ENCODE measurements around the gene COG8.
A peak's percentile ranks its signal among the peaks of the same experiment; 100 is the strongest.
"Not testable (repeated sequence)": the region's sequence is repeated elsewhere in the genome, so short reads cannot be mapped to it uniquely, and the experiment has no call there.

Gene COG8

GRCh38 chr16:69301861-69302260 is 37.5 kb downstream of the COG8 start:
- no peak for DNase-seq (ENCODE audit: low read depth, low spot score)
- H3K4me3 ChIP-seq (ENCODE audit: low read depth, low read length): no peak overlapping the region
- in situ Hi-C loops (cut with HindIII; ENCODE audit: low sequenced_read_pairs): no loop called here
- no peak for TF ChIP-seq CTCF (IDR thresholded peaks at IDR 0.05; ENCODE audit: low read depth, low read length)

GRCh38 chr16:69301187-69301586 is 38.2 kb downstream of the COG8 start:
- in situ Hi-C loops (cut with HindIII; ENCODE audit: low sequenced_read_pairs): no loop called here
- H3K4me3 ChIP-seq (ENCODE audit: low read depth, low read length): no peak overlapping the region
- no peak for DNase-seq (ENCODE audit: low read depth, low spot score)
- TF ChIP-seq CTCF (IDR thresholded peaks at IDR 0.05; ENCODE audit: low read depth, low read length): no peak

- in situ Hi-C loops (cut with HindIII; ENCODE audit: low sequenced_read_pairs): no loop called here
- no peak for TF ChIP-seq CTCF (IDR thresholded peaks at IDR 0.05; ENCODE audit: low read depth, low read length)
- H3K4me3 ChIP-seq (ENCODE audit: low read depth, low read length): no peak overlapping the region
- no peak for DNase-seq (ENCODE audit: low read depth, low spot score)
Observed at GRCh38 chr16:69298261-69298660, 41.1 kb downstream of the COG8 start.

GRCh38 chr16:69296771-69297170 is 42.6 kb downstream of the COG8 start:
- DNase-seq (ENCODE audit: low read depth, low spot score); in situ Hi-C loops (cut with HindIII; ENCODE audit: low sequenced_read_pairs); H3K4me3 ChIP-seq (ENCODE audit: low read depth, low read length): not testable (repeated sequence)

DNA sequence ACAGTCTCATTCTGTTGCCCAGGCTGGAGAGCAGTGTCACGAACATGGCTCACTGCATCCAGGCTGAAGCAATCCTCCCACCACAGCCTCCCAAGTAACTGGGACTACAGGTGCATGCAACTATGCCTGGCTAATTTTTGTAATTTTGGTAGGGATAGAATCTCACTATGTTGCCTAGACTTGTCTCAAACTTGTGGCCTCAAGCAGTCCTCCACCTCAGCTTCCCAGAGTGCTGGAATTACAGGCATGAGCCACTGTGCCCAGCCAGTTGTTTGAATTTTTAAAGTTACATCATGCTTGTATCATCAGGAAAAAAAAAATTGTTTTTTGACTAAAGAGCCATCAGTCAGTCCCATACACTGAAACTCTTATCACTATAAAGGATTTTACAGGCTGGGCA is 45.3 kb downstream of the COG8 start:
- in situ Hi-C loops (cut with HindIII; ENCODE audit: low sequenced_read_pairs): no loop called here
- no peak for DNase-seq (ENCODE audit: low read depth, low spot score)
- no peak overlapping the region for H3K4me3 ChIP-seq (ENCODE audit: low read depth, low read length)
- TF ChIP-seq CTCF (IDR thresholded peaks at IDR 0.05; ENCODE audit: low read depth, low read length): no peak

- DNase-seq (ENCODE audit: low read depth, low spot score): no peak
- in situ Hi-C loops (cut with HindIII; ENCODE audit: low sequenced_read_pairs): no loop called here
- TF ChIP-seq CTCF (IDR thresholded peaks at IDR 0.05; ENCODE audit: low read depth, low read length): no peak
- H3K4me3 ChIP-seq (ENCODE audit: low read depth, low read length): no peak overlapping the region
Observed at GRCh38 chr16:69293401-69293800, 46.0 kb downstream of the COG8 start.

GRCh38 chr16:69291657-69292056 is 47.7 kb downstream of the COG8 start:
- in situ Hi-C loops (cut with HindIII; ENCODE audit: low sequenced_read_pairs); DNase-seq (ENCODE audit: low read depth, low spot score); H3K4me3 ChIP-seq (ENCODE audit: low read depth, low read length): not testable (repeated sequence)

DNA sequence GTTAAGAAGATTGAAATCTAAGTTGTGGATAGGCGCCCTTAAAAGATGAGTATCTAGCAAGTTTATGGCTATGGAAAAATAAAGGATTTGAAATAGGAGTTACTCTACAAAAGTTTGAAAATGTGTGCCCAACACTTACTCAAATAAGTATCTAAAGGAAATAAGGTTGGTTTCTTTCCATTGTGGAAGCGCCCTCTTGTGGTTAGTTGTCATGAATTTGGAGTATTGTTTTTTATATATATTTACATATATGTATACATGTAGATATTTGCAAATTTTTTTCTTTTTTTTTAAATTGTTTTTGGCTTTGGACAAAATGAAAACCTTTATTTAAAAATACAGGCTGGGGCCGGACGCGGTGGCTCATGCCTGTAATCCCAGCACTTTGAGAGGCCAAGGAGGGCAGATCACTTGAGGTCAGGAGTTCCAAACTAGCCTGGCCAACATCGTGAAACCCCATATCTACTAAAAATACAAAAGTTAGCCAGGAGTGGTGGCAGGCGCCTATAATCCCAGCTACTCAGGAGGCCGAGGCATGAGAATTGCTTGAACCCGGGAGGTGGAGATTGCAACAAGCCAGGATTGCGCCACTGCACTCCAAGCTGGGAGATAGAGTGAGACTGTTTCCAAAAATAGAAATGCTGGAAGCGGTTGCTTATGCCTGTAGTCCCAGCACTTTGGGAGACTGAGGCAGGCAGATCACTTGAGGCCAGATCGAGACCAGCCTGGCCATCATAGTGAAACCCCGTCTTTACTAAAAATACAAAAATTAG is 52.2 kb downstream of the COG8 start:
- peak; percentile 83 for DNase-seq (ENCODE audit: low read depth, low spot score)
- peak; percentile 49 for TF ChIP-seq CTCF (IDR thresholded peaks at IDR 0.05; ENCODE audit: low read depth, low read length)
- no peak overlapping the region for H3K4me3 ChIP-seq (ENCODE audit: low read depth, low read length)
- in situ Hi-C loops (cut with HindIII; ENCODE audit: low sequenced_read_pairs): no loop called here
